H1 (cell line): Measurements from ENCODE around the gene SRSF7. TPM values are rescaled to one million over a fixed set of nuclear protein-coding genes. Genes with fewer than 3 reads are reported as not detected.

Experiments used
- CTCF ChIA-PET: fragments of 300-600 bp; sonication (Branson Sonifier 250); formaldehyde crosslinking; loops from one replicate; lab custom pipeline; 2021; ENCODE audit not compliant: partially characterized antibody; lab: Charles Lee
- POLR2A ChIA-PET: fragments of 300-600 bp; sonication (Branson Sonifier 250); formaldehyde crosslinking; loops from one replicate; lab custom pipeline; 2021; ENCODE audit warnings: inconsistent platforms; ENCODE audit not compliant: partially characterized antibody; lab: Charles Lee
- DNase-seq, 2 experiments: peaks; one replicate each; pipeline versions ENCODE4 v3.0.0 to v3.0.0-alpha.2; 2010 to 2022; ENCODE audit warnings: low spot score in 2 of 2, low read depth in 1 of 2, mixed read lengths in 1 of 2
- FAIRE-seq: peaks from 2 replicates; lab custom pipeline; 2011; peaks lifted over from hg19 to GRCh38; lab: Jason Lieb, UNC
- H2AFZ ChIP-seq: 2 replicates; pipeline ENCODE4 v1.8.1; 2012; ENCODE audit warnings: low read length, inconsistent platforms
- H2AK5ac ChIP-seq: 2 replicates; pipeline ENCODE4 v1.6.1; 2013; ENCODE audit warnings: low read depth, low read length
- H2BK120ac ChIP-seq: replicated peaks from 2 replicates; pipeline ENCODE3; 2013; ENCODE audit warnings: low read depth, low read length, inconsistent platforms
- H2BK12ac ChIP-seq: 2 replicates; pipeline ENCODE4 v1.6.1; 2013; ENCODE audit warnings: low read depth, low read length
- H2BK15ac ChIP-seq: 2 replicates; pipeline ENCODE4 v1.6.1; 2013; ENCODE audit warnings: low read length
- H2BK20ac ChIP-seq: 2 replicates; pipeline ENCODE4 v1.6.1; 2013; ENCODE audit warnings: low read length
- H2BK5ac ChIP-seq: 2 replicates; pipeline ENCODE4 v1.6.1; 2013; ENCODE audit warnings: low read depth, low read length
- H3K14ac ChIP-seq: 2 replicates; pipeline ENCODE4 v1.6.1; 2013; ENCODE audit warnings: inconsistent platforms; ENCODE audit not compliant: insufficient read length
- H3K18ac ChIP-seq: 2 replicates; pipeline ENCODE4 v1.6.1; 2013; ENCODE audit warnings: low read length; ENCODE audit errors: extremely low read depth
- H3K23ac ChIP-seq: 2 replicates; pipeline ENCODE4 v1.6.1; 2013; ENCODE audit warnings: inconsistent platforms; ENCODE audit not compliant: insufficient read length
- H3K23me2 ChIP-seq: 2 replicates; pipeline ENCODE4 v1.6.1; 2013; ENCODE audit warnings: low read depth, low read length
- H3K27ac ChIP-seq: 2 replicates; pipeline ENCODE4 v1.6.1; 2011; ENCODE audit warnings: low read depth, low read length, inconsistent platforms
- H3K27me3 ChIP-seq, 4 experiments: replicated peaks in 1 of 4; 1 replicate in 1 of 4; 2 replicates in 3 of 4; pipeline versions ENCODE4 v1.6.1 to v1.8.1; 2011 to 2013; ENCODE audit warnings: low read length in 3 of 4, mild to moderate bottlenecking in 3 of 4, inconsistent platforms in 2 of 4, mixed read lengths in 2 of 4, moderate library complexity in 1 of 4; ENCODE audit not compliant: control insufficient read depth in 3 of 4, insufficient read depth in 3 of 4; ENCODE audit errors: extremely low read depth in 1 of 4
- H3K36me3 ChIP-seq, 4 experiments: 2 replicates each; pipeline versions ENCODE4 v1.6.1 to v1.8.1; 2011 to 2013; ENCODE audit warnings: mild to moderate bottlenecking in 4 of 4, low read length in 3 of 4, moderate library complexity in 2 of 4, control low read depth in 1 of 4, inconsistent platforms in 1 of 4; ENCODE audit not compliant: insufficient read depth in 4 of 4, control insufficient read depth in 2 of 4
- H3K4ac ChIP-seq: replicated peaks from 2 replicates; pipeline ENCODE3; 2013; ENCODE audit warnings: low read length, low read depth, mixed read lengths, inconsistent platforms; ENCODE audit not compliant: insufficient read length
- H3K4me1 ChIP-seq, 4 experiments: replicated peaks in 1 of 4; 1 replicate in 1 of 4; 2 replicates in 3 of 4; pipeline versions ENCODE4 v1.6.1 to v1.8.1; 2011 to 2013; ENCODE audit warnings: low read length in 3 of 4, inconsistent platforms in 2 of 4, mixed read lengths in 1 of 4; ENCODE audit not compliant: insufficient read depth in 4 of 4, control insufficient read depth in 3 of 4
- H3K4me2 ChIP-seq, 2 experiments: 2 replicates each; pipeline versions ENCODE4 v1.6.1 to v1.8.1; 2011 to 2013; ENCODE audit warnings: low read depth in 2 of 2, low read length in 2 of 2, control low read depth in 1 of 2, inconsistent platforms in 1 of 2, mild to moderate bottlenecking in 1 of 2; ENCODE audit not compliant: insufficient read depth in 1 of 2
- H3K4me3 ChIP-seq, 4 experiments: fragments of 200-600, 300-600 bp in 1 of 4; sonication (generic), shearing (Covaris generic), sonication (Bioruptor Twin) in 1 of 4; 2 replicates each; pipeline versions ENCODE4 v1.5.1 to v1.8.1; 2011 to 2016; ENCODE audit warnings: low read length in 4 of 4, low read depth in 3 of 4, control low read depth in 2 of 4, inconsistent platforms in 2 of 4, mild to moderate bottlenecking in 2 of 4, mixed read lengths in 1 of 4, moderate library complexity in 1 of 4; ENCODE audit not compliant: insufficient read depth in 2 of 4; ENCODE audit errors: extremely low read depth in 1 of 4
- H3K56ac ChIP-seq: replicated peaks from 2 replicates; pipeline ENCODE3; 2013; ENCODE audit warnings: low read depth, mild to moderate bottlenecking, mixed read lengths, low read length, inconsistent platforms; ENCODE audit not compliant: insufficient read length
- H3K79me1 ChIP-seq: 2 replicates; pipeline ENCODE4 v1.6.1; 2013; ENCODE audit warnings: low read depth, low read length, control low read depth
- H3K79me2 ChIP-seq, 2 experiments: 2 replicates each; pipeline versions ENCODE4 v1.6.1 to v1.8.1; 2012 to 2013; ENCODE audit warnings: low read length in 2 of 2, mild to moderate bottlenecking in 2 of 2, inconsistent platforms in 1 of 2; ENCODE audit not compliant: insufficient read depth in 2 of 2, control insufficient read depth in 1 of 2
- H3K9ac ChIP-seq, 4 experiments: replicated peaks in 1 of 4; 1 replicate in 1 of 4; 2 replicates in 3 of 4; pipeline versions ENCODE4 v1.6.1 to v1.8.1; 2011 to 2013; ENCODE audit warnings: low read depth in 3 of 4, low read length in 3 of 4, control low read depth in 2 of 4, mild to moderate bottlenecking in 2 of 4, moderate library complexity in 2 of 4, inconsistent platforms in 1 of 4; ENCODE audit errors: extremely low read depth in 1 of 4
- H3K9me3 ChIP-seq, 2 experiments: 2 replicates each; pipeline versions ENCODE4 v1.6.1 to v1.8.1; 2012 to 2013; ENCODE audit warnings: mild to moderate bottlenecking in 2 of 2, moderate library complexity in 2 of 2, control low read depth in 1 of 2, inconsistent platforms in 1 of 2, low read depth in 1 of 2, low read length in 1 of 2, mixed read lengths in 1 of 2; ENCODE audit not compliant: insufficient read depth in 2 of 2
- H4K20me1 ChIP-seq, 2 experiments: replicated peaks in 1 of 2; 2 replicates each; pipeline versions ENCODE3 to v1.8.1; 2011 to 2013; ENCODE audit warnings: inconsistent platforms in 2 of 2, low read length in 2 of 2, mild to moderate bottlenecking in 1 of 2; ENCODE audit not compliant: insufficient read depth in 2 of 2, control insufficient read depth in 1 of 2
- H4K5ac ChIP-seq: 2 replicates; pipeline ENCODE4 v1.6.1; 2013; ENCODE audit warnings: low read length, low read depth, mixed read lengths, inconsistent platforms; ENCODE audit not compliant: insufficient read length
- H4K8ac ChIP-seq: 2 replicates; pipeline ENCODE4 v1.8.0; 2013; ENCODE audit warnings: mild to moderate bottlenecking, moderate library complexity, low read length, inconsistent platforms; ENCODE audit not compliant: insufficient read depth; ENCODE audit errors: extremely low read depth
- H4K91ac ChIP-seq: replicated peaks from 2 replicates; pipeline ENCODE3; 2013; ENCODE audit warnings: low read length, mixed read lengths, inconsistent platforms; ENCODE audit not compliant: insufficient read length
- ATF2 ChIP-seq: IDR thresholded peaks from 2 replicates; pipeline ENCODE4 v1.6.1; 2012; ENCODE audit warnings: low read length, inconsistent platforms
- JUND ChIP-seq: IDR thresholded peaks from 2 replicates; pipeline ENCODE4 v1.6.1; 2011; ENCODE audit warnings: mild to moderate bottlenecking, improper control_type of control experiment, low read length
- POLR2A ChIP-seq, 2 experiments: IDR thresholded peaks; 1 replicate in 1 of 2; 2 replicates in 1 of 2; pipeline ENCODE4 v1.6.1; 2011; ENCODE audit warnings: low read depth in 2 of 2, low read length in 2 of 2, mild to moderate bottlenecking in 2 of 2; ENCODE audit errors: control extremely low read depth in 1 of 2
- POLR2AphosphoS5 ChIP-seq: IDR thresholded peaks from 2 replicates; pipeline ENCODE4 v1.6.1; 2011; ENCODE audit warnings: low read depth, low read length
- SUZ12 ChIP-seq: fragments of 200-600 bp; sonication (generic); IDR thresholded peaks from 2 replicates; pipeline ENCODE4 v1.6.1; 2012; ENCODE audit warnings: mild to moderate bottlenecking, inconsistent platforms, low read length, moderate library complexity, mixed read lengths
- WGBS, 2 experiments: shearing (Covaris generic) in 1 of 2; methylation state at CpG; one replicate each; pipeline versions ENCODE4 v1.1.6 to v1.1.7; 2013 to 2015; ENCODE audit warnings: low lambda C conversion rate in 2 of 2, mixed read lengths in 2 of 2, inconsistent platforms in 1 of 2, low coverage in 1 of 2, missing lambda C conversion rate in 1 of 2; ENCODE audit not compliant: insufficient replicate concordance in 2 of 2, insufficient coverage in 1 of 2, insufficient read length in 1 of 2; ENCODE audit errors: extremely low coverage in 1 of 2, missing lambda C conversion rate in 1 of 2; 5-methylcytosine and 5-hydroxymethylcytosine counted together
- polyA plus RNA-seq, 7 experiments: library from polyadenylated mRNA; depleted of rRNA in 3 of 7; stranded (reverse) in 5 of 7; unstranded in 2 of 7; fragments of >200 nt in 5 of 7; fragments of 200-250 nt in 2 of 7; gene quantifications; 1 replicate in 5 of 7; 2 replicates in 1 of 7; 4 replicates in 1 of 7; pipeline versions ENCODE4 v1.2.1 to v1.2.3, GENCODE V29; 2011 to 2013; ENCODE audit warnings: missing spikeins in 2 of 7, mixed read lengths in 2 of 7
- total RNA-seq: library from RNA; stranded (reverse); fragmentation: NEBNext Ultra II Directional; extraction: Animal tissue kit (Norgen Biotek cat#: 25700); gene quantifications from 2 replicates; pipeline ENCODE4 v1.2.1, GENCODE V29; 2021

SRSF7 gene
- total and polyA plus RNA-seq, 2 of the 8 experiments (the other 6 are each of a cell fraction or from before 2014, with no cell fraction given): 370 to 415 TPM

DNA sequence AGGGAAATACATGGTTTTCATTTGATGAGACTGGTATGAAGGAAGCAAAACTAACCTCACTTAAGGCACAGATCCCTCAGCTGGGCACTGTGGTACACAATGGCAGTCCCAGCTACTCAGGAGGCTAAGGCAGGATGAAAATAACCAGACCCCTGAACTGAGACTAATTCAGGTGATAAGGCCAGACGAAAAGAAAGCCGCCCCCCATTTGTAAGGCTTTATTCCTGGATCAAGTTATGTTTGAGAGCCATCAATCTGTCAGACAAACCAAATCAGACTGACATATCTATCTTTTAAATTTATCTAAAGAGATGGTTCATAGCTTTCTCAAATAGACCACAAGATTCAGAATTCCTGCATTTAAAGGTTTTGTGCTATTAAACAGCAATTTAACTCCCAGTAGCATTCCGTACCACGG, 4.1 kb downstream of the SRSF7 start:
- no peak overlapping the region for H2BK20ac ChIP-seq
- 0 out of 8 replicates have a peak overlapping the region, but pooled peaks of 1 of the 4 experiments have one; percentile 93 for H3K4me3 ChIP-seq
- H3K4me1 ChIP-seq: peaks cover 0 to 8% (median under 1%) of the 10 kb centered on the region in 4 experiments; a peak in 3 of 7 replicates
- H3K18ac ChIP-seq: no peak overlapping the region
- DNase-seq (no peak), FAIRE-seq (no peak)
- no peak overlapping the region for H3K14ac ChIP-seq
- CTCF ChIA-PET: interaction anchor here (0.6 to 2.5 kb wide), 4 partner anchors 10 to 190 kb away, joined by 3 to 7 read pairs (median 3); no protein-coding TSS in a partner anchor
- 93% methylated on average over 4 of the region's 4 CpGs; no CpG with 5 or more reads in 1 of the 2 experiments for WGBS, 2 experiments
- no peaks in the 10 kb centered on the region for H3K27me3 ChIP-seq
- H3K27ac ChIP-seq: no peak overlapping the region
- H3K79me1 ChIP-seq: no peaks in the 10 kb centered on the region
- no peak overlapping the region for H2BK120ac ChIP-seq
- H3K23ac ChIP-seq: no peak overlapping the region
- no peak overlapping the region for H4K91ac ChIP-seq
- POLR2A ChIA-PET: interaction anchor here (0.6 to 20.6 kb wide), 19 partner anchors 14 to 460 kb away, joined by 3 to 486 read pairs (median 6); partner anchors contain the start of gene HNRNPLL
- no peak overlapping the region for H2BK12ac ChIP-seq
- no peak overlapping the region for H2AK5ac ChIP-seq
- peaks cover 32 to 33% of the 10 kb centered on the region in 2 experiments for H4K20me1 ChIP-seq
- H3K4ac ChIP-seq: no peak overlapping the region
- H3K79me2 ChIP-seq: peaks cover 19 to 72% of the 10 kb centered on the region in 2 experiments
- peaks cover 6% of the 10 kb centered on the region; the same call in 1 of the 2 replicates for H3K23me2 ChIP-seq
- no peak overlapping the region for H4K8ac ChIP-seq
- no peaks in the 10 kb centered on the region for H3K9me3 ChIP-seq
- H3K36me3 ChIP-seq: peaks cover 36 to 79% (median 63%) of the 10 kb centered on the region in 4 experiments
- H4K5ac ChIP-seq: no peak overlapping the region
- H2AFZ ChIP-seq: no peak overlapping the region
- no peak overlapping the region for H3K9ac ChIP-seq
- H2BK5ac ChIP-seq: no peak overlapping the region
- H3K56ac ChIP-seq: no peak overlapping the region
- H2BK15ac ChIP-seq: no peak overlapping the region
- TF ChIP-seq JUND: no peak
- no peak for TF ChIP-seq SUZ12
- TF ChIP-seq POLR2AphosphoS5: peak; percentile 79; the same call in 1 of the 2 replicates
- TF ChIP-seq ATF2: no peak
- TF ChIP-seq POLR2A (IDR thresholded peaks at IDR 0.05; ENCODE audit: control extremely low read depth in 1 of 2, low read depth in 2 of 2, low read length in 2 of 2): peak; percentile 31 to 57; a peak in 2 of 3 replicates
- no peak overlapping the region; a peak in 1 of 4 replicates for H3K4me2 ChIP-seq
